K562 (cell line): ENCODE measurements around the gene ADARB2. TPM values are rescaled to one million over a fixed set of nuclear protein-coding genes. Genes with fewer than 3 reads are reported as not detected.

ENCODE experiments used
- ATAC-seq: fragments of 200-7000 bp; cut with Tn5 transposase; 3 replicates; pipeline ENCODE4 v1.9.1; 2020; ENCODE audit warnings: moderate library complexity
- BruUV-seq: library from RNA; stranded (reverse); fragments of 400-500 nt; replicated peaks from 2 replicates; lab custom pipeline; 2021; lab: Mats Ljungman, UMichigan
- CTCF ChIA-PET: fragments of 300-600 bp; formaldehyde crosslinking; extraction: SDS; loops from one replicate; lab custom pipeline; 2021; ENCODE audit warnings: low intra/inter-chr PET ratio; lab: Yijun Ruan, JAX
- POLR2A ChIA-PET: fragments of 300-600, 350-650 bp; sonication (Branson Sonifier 250); formaldehyde crosslinking; extraction: SDS; loops from one replicate; lab custom pipeline; 2021; ENCODE audit warnings: antibody characterized with exemption, inconsistent platforms; lab: Yijun Ruan, JAX
- DNase-seq, 4 experiments: peaks; one replicate each; pipeline versions ENCODE4 v3.0.0 to v3.0.0-alpha.2; 2011 to 2018; ENCODE audit warnings: low spot score in 3 of 4, mixed read lengths in 3 of 4; ENCODE audit errors: extremely low read depth in 1 of 4
- FAIRE-seq: peaks from 2 replicates; lab custom pipeline; 2011; peaks lifted over from hg19 to GRCh38; lab: Jason Lieb, UNC
- H2AFZ ChIP-seq: 2 replicates; pipeline ENCODE4 v1.6.0; 2011; ENCODE audit warnings: low read depth, low read length, control low read depth, inconsistent platforms
- H3K27ac ChIP-seq: fragments of 200-600 bp; 3 replicates; pipeline ENCODE4 v1.8.0; 2011; ENCODE audit warnings: low read depth, mild to moderate bottlenecking, control low read depth, inconsistent platforms, low read length, moderate library complexity, mixed read lengths; ENCODE audit errors: extremely low read depth
- H3K27me3 ChIP-seq, 2 experiments: fragments of 300-600 bp in 1 of 2; 2 replicates in 1 of 2; 3 replicates in 1 of 2; pipeline versions ENCODE4 v1.6.0 to v1.8.0; 2011; ENCODE audit warnings: inconsistent platforms in 2 of 2, low read length in 2 of 2, mild to moderate bottlenecking in 1 of 2, mixed read lengths in 1 of 2, moderate library complexity in 1 of 2; ENCODE audit not compliant: control insufficient read depth in 2 of 2, insufficient read depth in 2 of 2
- H3K36me3 ChIP-seq: fragments of 300-600 bp; 3 replicates; pipeline ENCODE4 v1.8.0; 2011; ENCODE audit warnings: mild to moderate bottlenecking, low read length, inconsistent platforms; ENCODE audit not compliant: control insufficient read depth, insufficient read depth
- H3K4me1 ChIP-seq, 2 experiments: fragments of 200-600 bp in 1 of 2; replicated peaks in 1 of 2; 2 replicates in 1 of 2; 3 replicates in 1 of 2; pipeline versions ENCODE4 v1.5.1 to v1.8.0; 2011; ENCODE audit warnings: inconsistent platforms in 2 of 2, low read length in 2 of 2, mild to moderate bottlenecking in 1 of 2, mixed read lengths in 1 of 2, moderate library complexity in 1 of 2; ENCODE audit not compliant: control insufficient read depth in 2 of 2, insufficient read depth in 2 of 2
- H3K4me2 ChIP-seq: 2 replicates; pipeline ENCODE4 v1.6.1; 2011; ENCODE audit warnings: low read length, control low read depth, inconsistent platforms, mixed read lengths; ENCODE audit not compliant: insufficient read depth
- H3K4me3 ChIP-seq: fragments of 200-600 bp; sonication (generic), shearing (Covaris generic); 2 replicates; pipeline ENCODE4 v1.5.1; 2016; ENCODE audit warnings: control low read depth, inconsistent platforms
- H3K79me2 ChIP-seq: fragments of 200-600 bp; 3 replicates; pipeline ENCODE4 v1.8.0; 2011; ENCODE audit warnings: low read length, inconsistent platforms; ENCODE audit not compliant: control insufficient read depth, insufficient read depth
- H3K9ac ChIP-seq, 2 experiments: 2 replicates each; pipeline versions ENCODE4 v1.6.0 to v1.6.1; 2011; ENCODE audit warnings: low read depth in 2 of 2, low read length in 2 of 2, control low read depth in 1 of 2, inconsistent platforms in 1 of 2, mild to moderate bottlenecking in 1 of 2, mixed read lengths in 1 of 2; ENCODE audit not compliant: insufficient read depth in 1 of 2
- H3K9me1 ChIP-seq: one replicate; pipeline ENCODE4 v1.6.0; 2011; ENCODE audit warnings: inconsistent platforms, mild to moderate bottlenecking, low read length, moderate library complexity; ENCODE audit not compliant: control insufficient read depth, insufficient read depth
- H3K9me3 ChIP-seq: replicated peaks from 2 replicates; pipeline ENCODE4 v1.5.1; 2011; ENCODE audit warnings: low read depth, low read length, inconsistent platforms; ENCODE audit not compliant: control insufficient read depth, insufficient read depth
- H4K20me1 ChIP-seq: replicated peaks from 2 replicates; pipeline ENCODE4 v1.6.1; 2011; ENCODE audit warnings: low read length, inconsistent platforms, mixed read lengths; ENCODE audit not compliant: control insufficient read depth, insufficient read depth
- BRF2 ChIP-seq: IDR thresholded peaks from 3 replicates; pipeline ENCODE4 v1.6.1; 2011; ENCODE audit warnings: borderline replicate concordance, mild to moderate bottlenecking; ENCODE audit not compliant: insufficient read length, insufficient read depth
- ZNF134 ChIP-seq: fragments of 250-450 bp; sonication (Bioruptor Pico); conservative IDR thresholded peaks from 2 replicates; pipeline ENCODE4 v1.4.0; 2020
- ZNF785 ChIP-seq: fragments of 250-450 bp; sonication (Bioruptor Pico); IDR thresholded peaks from 2 replicates; pipeline ENCODE4 v1.4.0; 2020; ENCODE audit warnings: mild to moderate bottlenecking
- WGBS: fragments of 100-300 bp; shearing (Covaris generic); methylation state at CpG from one replicate; pipeline ENCODE4 v1.1.6; 2016; ENCODE audit warnings: low coverage, mixed read lengths; ENCODE audit not compliant: insufficient coverage; ENCODE audit errors: missing lambda C conversion rate; 5-methylcytosine and 5-hydroxymethylcytosine counted together
- in situ Hi-C: fragments of 300-500 bp; cut with MboI; formaldehyde crosslinking; loops from 4 replicates; pipeline ENCODE4 v1.15.0; 2018; ENCODE audit warnings: inconsistent platforms, mixed read lengths
- intact Hi-C: fragments of 100-400 bp; cut with micrococcal nuclease; formaldehyde crosslinking; loops from 2 replicates; pipeline ENCODE4 v1.14.2; 2022
- polyA plus RNA-seq, 8 experiments: library from polyadenylated mRNA; depleted of rRNA in 4 of 8; stranded (reverse) in 5 of 8; unstranded in 3 of 8; fragments of >200 nt; fragmentation: Nextera tagmentation in 2 of 8; fragmentation: Illumina TruSeq in 1 of 8; extraction: Ambion mirVana in 2 of 8; extraction: Trizol in 1 of 8; gene quantifications; 2 replicates each; pipeline versions ENCODE4 v1.2.1 to v1.2.3, GENCODE V29; 2011 to 2014; ENCODE audit warnings: inconsistent platforms in 1 of 8, missing spikeins in 1 of 8
- total RNA-seq, 7 experiments: library from RNA; depleted of rRNA in 6 of 7; stranded (reverse); fragments of >200 nt in 6 of 7; fragmentation: Illumina TruSeq in 2 of 7; extraction: Trizol in 2 of 7; gene quantifications; 2 replicates each; pipeline versions ENCODE4 v1.2.1 to v1.2.3, GENCODE V29; 2011 to 2021; ENCODE audit warnings: low replicate concordance in 1 of 7

ADARB2 gene
- total and polyA plus RNA-seq, 9 of the 15 experiments (the other 6 are each of a cell fraction or from before 2014, with no cell fraction given), result not detected

- no peak overlapping the region for H3K9ac ChIP-seq
- H3K27me3 ChIP-seq, result peaks cover 0 to 11% of the 10 kb centered on the region in 2 experiments; a peak in 2 of 5 replicates
- 0% methylated on average over 2 of the region's 2 CpGs for WGBS
- no peak overlapping the region for H3K4me2 ChIP-seq
- H3K4me1 ChIP-seq, result no peaks in the 10 kb centered on the region
- H4K20me1 ChIP-seq, result no peaks in the 10 kb centered on the region
- CTCF ChIA-PET, result no interaction called here
- no peak for TF ChIP-seq ZNF134 (CRISPR knock-in tag)
- no peak for TF ChIP-seq ZNF785 (CRISPR knock-in tag)
- TF ChIP-seq BRF2, result no peak
- TF ChIP-seq, all 486 proteins: peak for 0
- Histone ChIP-seq H3K36me3 (no peaks in the 10 kb centered on the region), H3K27ac (no peak overlapping the region), H3K79me2 (no peaks in the 10 kb centered on the region), H3K4me3 (no peak overlapping the region), H2AFZ (no peak overlapping the region), H3K9me3 (no peaks in the 10 kb centered on the region), H3K9me1 (no peaks in the 10 kb centered on the region)
- POLR2A ChIA-PET, result interaction anchor here (0.6 kb wide), 2 partner anchors 1286 to 1612 kb away, joined by 3 read pairs; no protein-coding TSS in a partner anchor
- BruUV-seq, result no TSS peak
- DNase-seq (no peak), ATAC-seq (no peak), FAIRE-seq (no peak)
- intact Hi-C loops (no loop called here), in situ Hi-C loops (no loop called here)
These were observed 296.4 kb downstream of the ADARB2 start for GRCh38 chr10:1440897-1441296.
